ENCODE data around the gene TMEM121B. TPM values are rescaled to one million over a fixed set of nuclear protein-coding genes. Genes with fewer than 3 reads are reported as not detected.

TMEM121B gene
- polyA plus RNA-seq, 3 donors, result 1.4 to 3.2 (median 1.9) TPM

DNA sequence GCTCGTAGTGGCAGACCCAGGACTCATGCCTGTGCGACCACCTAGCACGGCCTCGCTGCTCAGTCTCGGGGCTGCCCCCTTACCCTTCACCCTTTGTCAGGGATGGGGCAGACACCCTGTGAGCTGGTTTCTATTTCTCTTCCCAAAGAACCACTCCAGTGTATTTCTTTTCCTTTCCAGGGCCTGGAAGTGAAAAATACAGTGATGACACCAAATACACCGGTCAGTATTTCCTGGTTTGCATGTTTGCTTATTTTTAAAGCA is 13.7 kb downstream of the TMEM121B start:
- H3K27ac ChIP-seq (ENCODE audit: low read depth in 1 of 2, low read length in 2 of 2), result peak overlapping the region; percentile 75 to 85
- DNase-seq, result no peak
- H3K4me2 ChIP-seq (replicated peaks; ENCODE audit: extremely low read depth, low read length, poor library complexity, severe bottlenecking), result peak overlapping the region; percentile 79
- peaks cover 85% of the 10 kb centered on the region for H3K4me1 Mint-ChIP-seq
- H3K9me3 ChIP-seq (replicated peaks in 1 of 2; ENCODE audit: control insufficient read depth in 1 of 2, insufficient read depth in 1 of 2, low read length in 2 of 2), result no peaks in the 10 kb centered on the region
- H3K27me3 Mint-ChIP-seq (ENCODE audit: low read depth in 3 of 3), result peaks cover 0 to 2% (median 0%) of the 10 kb centered on the region in 3 donors
- peak overlapping the region; percentile 72 to 83 for H3K4me3 Mint-ChIP-seq
- H3K9me3 Mint-ChIP-seq, result no peaks in the 10 kb centered on the region
- peaks cover 99 to 100% of the 10 kb centered on the region in 2 donors for H3K4me1 ChIP-seq (ENCODE audit: control insufficient read depth in 1 of 2, insufficient read depth in 2 of 2, low read length in 2 of 2)
- H3K9ac ChIP-seq (ENCODE audit: insufficient read depth, low read length, poor library complexity, severe bottlenecking), result peak overlapping the region; percentile 32
- H3K27me3 ChIP-seq (ENCODE audit: control insufficient read depth in 2 of 2, insufficient read depth in 2 of 2, low read length in 2 of 2), result no peaks in the 10 kb centered on the region
- H3K36me3 ChIP-seq (replicated peaks in 1 of 2; ENCODE audit: control insufficient read depth in 1 of 2, insufficient read depth in 2 of 2, low read length in 2 of 2), result peaks cover 82 to 92% of the 10 kb centered on the region in 2 donors
- intact Hi-C loops (cut with micrococcal nuclease), result loop anchor here (1.0 to 10.0 kb wide), 6 partner anchors 9 to 667 kb away; partner anchors contain the start of genes HDHD5 (in 2 of the 2), BID (in 1 of the 2) and TMEM121B (in 1 of the 2)
- TF ChIP-seq CTCF (IDR thresholded peaks at IDR 0.05), result no peak
- peak overlapping the region in 1 of 3 experiments; percentile 65 for H3K4me3 ChIP-seq (replicated peaks in 1 of 3; ENCODE audit: low read depth in 2 of 3, low read length in 3 of 3)
- 49% methylated on average over 5 of the region's 6 CpGs for WGBS (ENCODE audit: insufficient coverage)
- peak overlapping the region; percentile 93 to 98 (median 96) for H3K27ac Mint-ChIP-seq
- H3K36me3 Mint-ChIP-seq, result peaks cover 69 to 90% of the 10 kb centered on the region in 2 donors
- H4K20me1 ChIP-seq (ENCODE audit: insufficient read depth, low read length), result peaks cover 80% of the 10 kb centered on the region
- H3K79me2 ChIP-seq (ENCODE audit: insufficient read depth, low read length), result peaks cover 81% of the 10 kb centered on the region
- no peak overlapping the region for H2AFZ ChIP-seq (ENCODE audit: insufficient read depth, low read depth, low read length, poor library complexity, severe bottlenecking)

- no peak for TF ChIP-seq CTCF (IDR thresholded peaks at IDR 0.05)
- H3K4me2 ChIP-seq (replicated peaks; ENCODE audit: extremely low read depth, low read length, poor library complexity, severe bottlenecking), result peak overlapping the region; percentile 79
- H3K4me3 Mint-ChIP-seq, result peak overlapping the region; percentile 72 to 83
- H3K4me1 Mint-ChIP-seq, result peaks cover 85% of the 10 kb centered on the region
- H3K4me1 ChIP-seq (ENCODE audit: control insufficient read depth in 1 of 2, insufficient read depth in 2 of 2, low read length in 2 of 2), result peaks cover 99 to 100% of the 10 kb centered on the region in 2 donors
- no peaks in the 10 kb centered on the region for H3K9me3 ChIP-seq (replicated peaks in 1 of 2; ENCODE audit: control insufficient read depth in 1 of 2, insufficient read depth in 1 of 2, low read length in 2 of 2)
- no peaks in the 10 kb centered on the region for H3K9me3 Mint-ChIP-seq
- peak overlapping the region; percentile 75 to 85 for H3K27ac ChIP-seq (ENCODE audit: low read depth in 1 of 2, low read length in 2 of 2)
- no peak overlapping the region for H2AFZ ChIP-seq (ENCODE audit: insufficient read depth, low read depth, low read length, poor library complexity, severe bottlenecking)
- peaks cover 85 to 92% of the 10 kb centered on the region in 2 donors for H3K36me3 ChIP-seq (replicated peaks in 1 of 2; ENCODE audit: control insufficient read depth in 1 of 2, insufficient read depth in 2 of 2, low read length in 2 of 2)
- 0% methylated on average over 11 of the region's 15 CpGs for WGBS (ENCODE audit: insufficient coverage)
- peaks cover 80% of the 10 kb centered on the region for H4K20me1 ChIP-seq (ENCODE audit: insufficient read depth, low read length)
- no peaks in the 10 kb centered on the region for H3K27me3 ChIP-seq (ENCODE audit: control insufficient read depth in 2 of 2, insufficient read depth in 2 of 2, low read length in 2 of 2)
- H3K36me3 Mint-ChIP-seq, result peaks cover 69 to 90% of the 10 kb centered on the region in 2 donors
- H3K9ac ChIP-seq (ENCODE audit: insufficient read depth, low read length, poor library complexity, severe bottlenecking), result peak overlapping the region; percentile 32
- H3K27me3 Mint-ChIP-seq (ENCODE audit: low read depth in 3 of 3), result peaks cover 0 to 2% (median 0%) of the 10 kb centered on the region in 3 donors
- DNase-seq, result peak; percentile 81 to 92 (median 91)
- intact Hi-C loops (cut with micrococcal nuclease), result loop anchor here (1.0 to 10.0 kb wide), 7 partner anchors 8 to 668 kb away; partner anchors contain the start of genes HDHD5 (in 2 of the 2), BID (in 1 of the 2) and TMEM121B (in 1 of the 2)
- peaks cover 81% of the 10 kb centered on the region for H3K79me2 ChIP-seq (ENCODE audit: insufficient read depth, low read length)
- peak overlapping the region; percentile 1 to 65 (median 11) for H3K4me3 ChIP-seq (replicated peaks in 1 of 3; ENCODE audit: low read depth in 2 of 3, low read length in 3 of 3)
- H3K27ac Mint-ChIP-seq, result peak overlapping the region; percentile 93 to 98 (median 96)
These were observed 14.2 kb downstream of the TMEM121B start for GRCh38 chr22:17106785-17107546.

Data from CD14-positive monocyte (primary cell).